Caco-2 (cell line): ENCODE measurements around the gene TIMP2. TPM values are rescaled to one million over a fixed set of nuclear protein-coding genes. Genes with fewer than 3 reads are reported as not detected.

ENCODE experiments used
- BruUV-seq: library from RNA; stranded (reverse); fragments of 400-500 nt; replicated peaks from 2 replicates; lab custom pipeline; 2021; lab: Mats Ljungman, UMichigan
- CTCF ChIA-PET: fragments of 300-600 bp; sonication (Branson Sonifier 250); formaldehyde crosslinking; loops from one replicate; lab custom pipeline; 2022; ENCODE audit warnings: antibody characterized with exemption; lab: Charles Lee
- POLR2A ChIA-PET: fragments of 300-600 bp; sonication (Branson Sonifier 250); formaldehyde crosslinking; loops from one replicate; lab custom pipeline; 2022; ENCODE audit warnings: antibody characterized with exemption; lab: Charles Lee
- DNase-seq, 2 experiments: peaks; one replicate each; pipeline versions ENCODE4 v3.0.0 to v3.0.0-alpha.2; 2020 to 2022
- H3K27me3 ChIP-seq: replicated peaks from 2 replicates; pipeline ENCODE4 v1.6.0; 2011; ENCODE audit warnings: low read length; ENCODE audit not compliant: control insufficient read depth, insufficient read depth
- H3K36me3 ChIP-seq: 2 replicates; pipeline ENCODE4 v1.5.1; 2011; ENCODE audit warnings: low read length; ENCODE audit not compliant: control insufficient read depth, insufficient read depth
- H3K4me1 ChIP-seq: fragments of 250-450 bp; sonication (Bioruptor Pico); 2 replicates; pipeline ENCODE4 v1.5.1; 2020; ENCODE audit warnings: mild to moderate bottlenecking
- H3K4me3 ChIP-seq: 2 replicates; pipeline ENCODE4 v1.5.1; 2011; ENCODE audit warnings: low read depth, mild to moderate bottlenecking, control low read depth, low read length
- H3K9me3 ChIP-seq: fragments of 250-450 bp; sonication (Bioruptor Pico); 2 replicates; pipeline ENCODE4 v1.5.1; 2020; ENCODE audit warnings: mild to moderate bottlenecking, moderate library complexity
- H3K27ac Mint-ChIP-seq: one replicate; pipeline ENCODE4 v1.8.0; 2022; ENCODE audit warnings: mixed read lengths; ENCODE audit not compliant: unreplicated experiment
- H3K27me3 Mint-ChIP-seq: one replicate; pipeline ENCODE4 v1.8.0; 2022; ENCODE audit warnings: mixed read lengths; ENCODE audit not compliant: insufficient read depth, unreplicated experiment
- H3K36me3 Mint-ChIP-seq: one replicate; pipeline ENCODE4 v1.8.0; 2022; ENCODE audit warnings: mild to moderate bottlenecking, mixed read lengths; ENCODE audit not compliant: insufficient read depth, unreplicated experiment
- H3K4me1 Mint-ChIP-seq: one replicate; pipeline ENCODE4 v1.8.0; 2022; ENCODE audit warnings: low read depth, mixed read lengths; ENCODE audit not compliant: unreplicated experiment
- H3K4me3 Mint-ChIP-seq: one replicate; pipeline ENCODE4 v1.8.0; 2022; ENCODE audit warnings: mild to moderate bottlenecking, moderate library complexity, mixed read lengths; ENCODE audit not compliant: unreplicated experiment
- H3K9me3 Mint-ChIP-seq: one replicate; pipeline ENCODE4 v1.8.0; 2022; ENCODE audit warnings: mixed read lengths; ENCODE audit not compliant: unreplicated experiment
- CTCF ChIP-seq, 2 experiments: fragments of 200-600 bp in 1 of 2; IDR thresholded peaks; 1 replicate in 1 of 2; 2 replicates in 1 of 2; pipeline versions ENCODE4 v1.5.1 to v1.8.0; 2011 to 2022; ENCODE audit warnings: antibody characterized with exemption in 1 of 2, control low read depth in 1 of 2, inconsistent platforms in 1 of 2, low read depth in 1 of 2, low read length in 1 of 2, mild to moderate bottlenecking in 1 of 2, moderate library complexity in 1 of 2; ENCODE audit not compliant: insufficient read depth in 1 of 2, severe bottlenecking in 1 of 2, unreplicated experiment in 1 of 2
- intact Hi-C: fragments of 100-400 bp; cut with micrococcal nuclease; formaldehyde crosslinking; loops from one replicate; pipeline ENCODE4 v1.10.0; 2022; ENCODE audit not compliant: unreplicated experiment
- total RNA-seq: library from RNA; stranded (reverse); gene quantifications from 2 replicates; pipeline ENCODE4 v1.2.3, GENCODE V29; 2022

The TIMP2 gene
- total RNA-seq, 1 experiment from 2014 or later = 70.1 TPM

DNA sequence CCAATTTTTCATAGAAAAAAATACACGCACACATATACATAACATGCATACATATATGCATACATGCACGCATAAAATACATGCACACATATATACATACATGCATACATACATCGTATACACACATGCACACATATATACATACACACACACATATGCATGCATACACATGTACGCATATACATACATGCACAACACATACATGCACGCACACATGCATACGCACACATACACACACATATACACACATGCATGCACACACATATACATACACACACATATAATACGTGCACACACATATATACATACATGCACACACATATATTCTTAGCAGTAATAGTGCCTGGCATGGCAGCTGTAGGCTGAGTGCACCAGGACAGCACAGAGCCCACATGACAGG, 109.5 kb downstream of the TIMP2 start:
- H3K9me3 ChIP-seq = no peaks in the 10 kb centered on the region
- POLR2A ChIA-PET = no interaction called here
- no peaks in the 10 kb centered on the region for H3K27me3 ChIP-seq
- no TSS peak for BruUV-seq
- Mint-ChIP-seq H3K4me1 (no peaks in the 10 kb centered on the region), H3K4me3 (no peak overlapping the region), H3K36me3 (peaks cover 85% of the 10 kb centered on the region), H3K9me3 (no peaks in the 10 kb centered on the region), H3K27ac (no peak overlapping the region), H3K27me3 (no peaks in the 10 kb centered on the region)
- CTCF ChIA-PET = no interaction called here
- intact Hi-C loops = no loop called here
- no peak overlapping the region for H3K4me3 ChIP-seq
- no peak for DNase-seq
- no peaks in the 10 kb centered on the region for H3K4me1 ChIP-seq
- no peak for TF ChIP-seq CTCF (IDR thresholded peaks at IDR 0.05; ENCODE audit: insufficient read depth in 1 of 2, low read depth in 1 of 2, low read length in 1 of 2, severe bottlenecking in 1 of 2, unreplicated experiment in 1 of 2)
- H3K36me3 ChIP-seq = peaks cover 4% of the 10 kb centered on the region

DNA sequence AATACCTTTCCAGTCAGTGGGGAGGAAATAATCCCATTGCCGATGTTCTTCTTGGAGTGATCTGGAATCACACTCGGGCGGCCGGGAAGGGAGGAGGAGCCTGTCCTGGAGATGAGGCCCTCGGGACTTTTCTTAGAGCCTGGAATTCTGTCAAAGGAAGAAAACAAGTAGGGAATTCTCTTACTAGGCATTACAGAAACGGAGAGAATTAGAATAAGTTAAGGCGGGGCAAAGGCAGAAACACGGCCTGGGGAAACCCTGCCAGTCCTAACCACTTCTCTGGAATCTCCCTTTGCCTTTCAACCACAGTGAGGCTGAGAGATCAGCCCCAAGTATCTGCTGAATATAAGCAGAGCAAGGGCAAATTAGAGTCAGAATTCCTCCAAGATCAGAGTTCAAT, 112.3 kb downstream of the TIMP2 start:
- Histone ChIP-seq H3K36me3 (no peaks in the 10 kb centered on the region; the same call in none of the 2 replicates), H3K4me3 (no peak overlapping the region), H3K27me3 (no peaks in the 10 kb centered on the region), H3K9me3 (no peaks in the 10 kb centered on the region), H3K4me1 (no peaks in the 10 kb centered on the region)
- H3K9me3 Mint-ChIP-seq = no peaks in the 10 kb centered on the region
- no peaks in the 10 kb centered on the region for H3K27me3 Mint-ChIP-seq
- no peak for DNase-seq
- H3K36me3 Mint-ChIP-seq = peaks cover 85% of the 10 kb centered on the region
- no peak overlapping the region for H3K4me3 Mint-ChIP-seq
- no peak for TF ChIP-seq CTCF (IDR thresholded peaks at IDR 0.05; ENCODE audit: insufficient read depth in 1 of 2, low read depth in 1 of 2, low read length in 1 of 2, severe bottlenecking in 1 of 2, unreplicated experiment in 1 of 2)
- intact Hi-C loops = no loop called here
- H3K27ac Mint-ChIP-seq = no peak overlapping the region
- POLR2A ChIA-PET = no interaction called here
- CTCF ChIA-PET = no interaction called here
- no TSS peak for BruUV-seq
- H3K4me1 Mint-ChIP-seq = no peaks in the 10 kb centered on the region

DNA sequence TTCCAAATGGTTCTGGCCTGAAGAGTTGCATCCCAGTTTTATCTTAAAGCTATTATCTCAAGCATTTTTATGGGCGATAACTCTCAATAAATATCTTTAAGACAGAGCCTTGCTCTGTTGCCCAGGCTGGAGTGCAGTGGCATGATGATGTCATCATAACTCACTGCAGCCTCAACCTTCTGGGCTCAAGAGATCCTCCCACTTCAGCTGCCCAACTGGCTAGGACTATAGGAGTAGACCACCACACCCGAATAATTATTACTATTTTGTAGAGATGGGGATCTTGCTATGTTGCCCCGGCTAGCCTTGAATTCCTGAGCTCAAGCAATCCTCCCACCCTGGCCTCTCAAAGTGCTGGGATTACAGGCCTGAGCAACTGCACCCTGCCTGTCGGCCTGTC, 117.0 kb downstream of the TIMP2 start:
- Mint-ChIP-seq H3K9me3 (no peaks in the 10 kb centered on the region), H3K4me1 (no peaks in the 10 kb centered on the region), H3K36me3 (peaks cover 99% of the 10 kb centered on the region), H3K4me3 (no peak overlapping the region), H3K27me3 (no peaks in the 10 kb centered on the region), H3K27ac (no peak overlapping the region)
- Histone ChIP-seq H3K4me3 (no peak overlapping the region), H3K9me3 (no peaks in the 10 kb centered on the region), H3K36me3 (peaks cover 2% of the 10 kb centered on the region), H3K4me1 (no peaks in the 10 kb centered on the region), H3K27me3 (no peaks in the 10 kb centered on the region)
- ChIA-PET POLR2A (no interaction called here), CTCF (no interaction called here)
- no TSS peak for BruUV-seq
- no peak for TF ChIP-seq CTCF (IDR thresholded peaks at IDR 0.05; ENCODE audit: insufficient read depth in 1 of 2, low read depth in 1 of 2, low read length in 1 of 2, severe bottlenecking in 1 of 2, unreplicated experiment in 1 of 2)
- no peak for DNase-seq
- intact Hi-C loops = no loop called here
